ENCODE measurements around the gene CD8A.

The CD8A gene

GRCh38 chr2:86808315-86809161, 17.8 kb upstream of the CD8A start:
- peak; percentile 59 for DNase-seq

- DNase-seq = no peak
These were observed 17.0 kb upstream of the CD8A start for GRCh38 chr2:86807468-86808275.

- no peak for DNase-seq
These were observed 16.4 kb upstream of the CD8A start for GRCh38 chr2:86807133-86807467.

- no peak for DNase-seq
These were observed 15.5 kb upstream of the CD8A start for GRCh38 chr2:86806059-86806857.

GRCh38 chr2:86800856-86801567, 10.3 kb upstream of the CD8A start:
- DNase-seq = no peak

GRCh38 chr2:86794861-86795260, 4.1 kb upstream of the CD8A start:
- no peak for DNase-seq

GRCh38 chr2:86793752-86794151, 3.0 kb upstream of the CD8A start:
- DNase-seq = no peak

GRCh38 chr2:86791573-86791972, 860 bp upstream of the CD8A start:
- DNase-seq = no peak

GRCh38 chr2:86790134-86790675, 508 bp downstream of the CD8A start:
- no peak for DNase-seq

GRCh38 chr2:86789687-86790133, 1.0 kb downstream of the CD8A start:
- no peak for DNase-seq

- DNase-seq = no peak
These were observed 1.6 kb downstream of the CD8A start for GRCh38 chr2:86788881-86789686.

- no peak for DNase-seq
These were observed 2.5 kb downstream of the CD8A start for GRCh38 chr2:86788165-86788564.

- no peak for DNase-seq
These were observed 3.0 kb downstream of the CD8A start for GRCh38 chr2:86787736-86788135.

GRCh38 chr2:86786001-86786536, 4.6 kb downstream of the CD8A start:
- DNase-seq = no peak

GRCh38 chr2:86785456-86785855, 5.3 kb downstream of the CD8A start:
- DNase-seq = no peak

GRCh38 chr2:86783615-86784339, 6.9 kb downstream of the CD8A start:
- DNase-seq = no peak

GRCh38 chr2:86782748-86783147, 8.0 kb downstream of the CD8A start:
- DNase-seq = no peak

- DNase-seq = no peak
These were observed 9.3 kb downstream of the CD8A start for GRCh38 chr2:86781363-86781762.

- DNase-seq = no peak
These were observed 10.7 kb downstream of the CD8A start for GRCh38 chr2:86779971-86780370.

GRCh38 chr2:86778957-86779356, 11.8 kb downstream of the CD8A start:
- DNase-seq = no peak

GRCh38 chr2:86776532-86776931, 14.2 kb downstream of the CD8A start:
- no peak for DNase-seq
